Activated CD8-positive, alpha-beta memory T cell treated with anti-CD3 and anti-CD28 coated beads for 4 hours (primary cell): ENCODE results near the gene SMPDL3A.

Experiments
- DNase-seq, 2 donors: peaks; one replicate each; pipeline ENCODE4 v3.0.0-alpha.2; 2020; ENCODE audit warnings: low read depth in 2 of 2

SMPDL3A gene

DNA sequence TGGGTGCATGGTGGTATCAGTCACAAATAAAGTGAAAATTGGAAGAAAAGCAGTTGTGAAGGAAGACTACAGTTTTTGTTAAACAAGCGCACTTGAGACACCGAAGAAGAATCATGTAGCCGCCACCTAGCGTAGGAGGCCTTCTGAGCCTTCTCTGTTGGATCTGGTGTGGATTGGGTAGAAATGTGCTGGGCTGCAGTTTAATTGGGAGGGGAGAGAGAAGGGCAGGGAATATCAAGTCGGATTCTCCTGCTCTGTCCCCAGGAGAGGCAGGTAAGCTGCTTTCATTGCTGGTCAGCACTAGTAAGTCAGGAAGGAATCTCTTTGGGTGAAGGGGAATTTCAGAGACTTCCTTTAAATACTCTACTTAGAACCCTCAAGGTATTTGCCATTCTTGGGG, 10.8 kb upstream of the SMPDL3A start:
- DNase-seq: no peak

- no peak for DNase-seq
These were observed 9.9 kb upstream of the SMPDL3A start for GRCh38 chr6:122778985-122779661.

DNA sequence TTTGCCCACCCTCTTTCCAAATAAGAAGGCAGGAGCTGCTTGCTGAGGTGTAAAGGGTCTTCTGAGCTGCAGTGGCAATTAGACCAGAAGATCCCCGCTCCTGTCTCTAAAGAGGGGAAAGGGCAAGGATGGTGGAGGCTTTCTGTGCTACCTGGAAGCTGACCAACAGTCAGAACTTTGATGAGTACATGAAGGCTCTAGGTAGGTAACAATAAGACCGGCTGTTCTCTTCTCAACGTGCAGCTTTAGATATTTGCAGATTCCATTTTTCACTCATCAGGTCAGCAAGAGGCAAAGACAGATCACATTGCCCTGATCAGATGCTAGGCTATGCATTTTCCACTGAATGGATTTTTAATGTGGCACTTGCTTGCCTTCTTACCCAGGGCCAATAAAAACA, 9.4 kb upstream of the SMPDL3A start, which contains the start of gene FABP7:
FABP7 (plus strand) TSS at position 50 of the 400 bp plus-strand sequence; CDS start at position 129, 79 bp downstream.
- no peak for DNase-seq

- DNase-seq: no peak
These were observed 8.9 kb upstream of the SMPDL3A start for GRCh38 chr6:122780114-122780513.

- DNase-seq: no peak
These were observed 7.3 kb upstream of the SMPDL3A start for GRCh38 chr6:122781716-122782115.

GRCh38 chr6:122783401-122783800, 5.7 kb upstream of the SMPDL3A start:
- no peak for DNase-seq

DNA sequence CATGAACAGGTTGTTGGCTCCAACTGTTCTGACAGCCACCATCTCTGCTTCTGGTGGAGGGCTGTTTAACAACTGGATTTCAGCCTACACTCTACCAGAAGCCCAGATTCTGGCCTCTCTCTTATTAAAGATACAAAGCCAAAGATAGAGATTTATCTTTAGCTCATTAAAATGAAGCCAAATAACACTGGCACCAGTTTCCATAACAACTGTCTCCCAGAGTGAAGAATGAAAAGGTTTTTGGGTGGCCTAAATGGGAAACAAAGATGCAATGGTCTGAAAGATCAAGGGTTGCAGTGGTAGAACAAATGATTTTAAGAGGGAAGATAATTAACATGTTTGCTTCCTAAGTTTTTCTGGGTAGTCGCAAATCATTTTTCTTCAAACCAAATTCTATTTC, 3.2 kb upstream of the SMPDL3A start:
- DNase-seq: no peak

- no peak for DNase-seq
These were observed 1.3 kb upstream of the SMPDL3A start for GRCh38 chr6:122787721-122788120.

- DNase-seq: no peak
These were observed 850 bp upstream of the SMPDL3A start for GRCh38 chr6:122788208-122788607.

DNA sequence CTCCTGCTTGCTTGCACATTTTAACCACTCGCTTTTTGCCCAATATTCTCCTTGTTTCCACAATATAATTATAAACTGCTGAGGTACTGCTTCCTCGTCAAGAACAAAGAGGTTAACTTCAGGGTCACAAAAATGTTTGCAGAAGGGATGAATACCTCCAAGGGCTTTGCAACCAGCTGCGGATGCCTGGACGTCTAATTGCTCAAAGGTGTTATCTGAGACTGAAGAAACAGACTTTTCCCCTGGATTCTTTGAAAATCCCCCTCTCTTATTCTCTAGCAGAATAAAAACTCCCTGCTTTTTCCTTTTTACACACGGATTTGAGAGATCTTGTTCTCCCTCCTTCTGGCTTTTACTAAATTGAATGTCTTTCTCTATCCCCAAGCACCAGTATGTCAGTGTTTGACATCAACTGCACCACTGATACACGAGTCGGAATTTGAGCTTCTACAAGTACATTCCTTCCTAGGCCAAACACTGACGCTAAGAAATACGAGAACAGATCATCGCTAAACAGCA, 336 bp upstream of the SMPDL3A start:
- DNase-seq: no peak

DNA sequence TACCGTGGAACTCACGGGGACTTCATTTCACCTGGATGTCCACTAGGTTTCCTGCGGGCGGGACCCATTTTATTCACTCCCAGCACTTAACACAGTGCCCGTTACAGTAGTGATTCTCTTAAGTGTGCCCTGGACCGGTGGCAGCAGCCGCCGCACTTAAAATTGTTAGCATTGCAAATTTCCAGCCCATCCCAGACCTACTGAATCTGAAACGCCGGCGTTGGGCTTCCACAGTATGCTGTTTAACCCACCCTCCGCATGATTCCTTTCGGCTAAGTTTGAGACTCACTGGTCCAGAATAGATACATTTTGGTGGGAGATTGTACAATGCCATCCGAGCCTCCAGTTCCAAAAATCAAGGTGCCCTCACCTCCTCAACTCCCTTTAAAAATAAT, 967 bp downstream of the SMPDL3A start:
- no peak for DNase-seq

- no peak for DNase-seq
These were observed 1.6 kb downstream of the SMPDL3A start for GRCh38 chr6:122790423-122791309.

GRCh38 chr6:122791310-122791679, 2.2 kb downstream of the SMPDL3A start:
- DNase-seq: no peak

DNA sequence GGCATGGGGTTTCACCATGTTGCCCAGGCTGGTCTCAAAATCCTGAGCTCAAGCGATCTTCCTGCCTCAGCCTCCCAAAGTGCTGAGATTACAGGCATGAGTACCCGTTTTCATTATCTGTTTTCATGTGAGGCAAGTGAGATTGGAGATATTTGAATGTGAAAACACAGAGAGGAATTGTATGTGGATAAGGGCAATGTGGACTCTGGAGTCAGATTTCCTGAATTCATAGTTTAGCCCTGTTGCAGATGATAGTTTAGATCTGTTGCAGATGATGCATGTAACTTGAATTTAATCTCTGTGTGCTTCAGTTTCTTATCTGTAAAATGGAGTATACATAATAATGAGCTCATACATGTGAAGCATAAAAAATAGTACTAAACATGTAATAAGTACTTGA, 3.7 kb downstream of the SMPDL3A start:
- DNase-seq: no peak

GRCh38 chr6:122797537-122797936, 8.5 kb downstream of the SMPDL3A start:
- DNase-seq: no peak

DNA sequence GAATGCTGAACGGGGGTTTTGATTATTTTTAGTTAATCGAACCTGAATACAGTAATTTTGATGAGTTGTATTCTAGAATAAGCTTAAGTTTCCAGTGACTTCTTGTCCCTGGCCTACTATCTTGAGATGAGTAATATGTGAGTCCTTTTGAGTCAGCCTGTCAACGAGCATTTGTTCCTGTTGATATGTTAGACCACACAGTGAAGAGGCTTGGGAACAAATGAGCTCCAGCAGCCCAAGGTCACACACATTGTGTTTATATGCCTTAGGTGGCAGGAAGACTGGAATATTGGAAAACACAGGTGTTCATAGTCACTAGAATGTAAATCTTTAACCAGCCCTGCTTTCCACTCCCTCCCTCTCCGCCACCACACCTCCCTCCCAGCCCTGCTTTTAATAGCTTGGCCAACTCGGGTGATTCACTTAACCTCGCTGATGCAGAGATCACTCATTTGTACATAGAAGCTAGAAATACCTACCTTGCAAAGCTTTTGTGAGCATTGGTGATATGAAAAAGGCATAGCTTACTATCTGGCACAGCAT, 9.1 kb downstream of the SMPDL3A start:
- DNase-seq: no peak

- DNase-seq: no peak
These were observed 10.2 kb downstream of the SMPDL3A start for GRCh38 chr6:122799140-122799745.

- no peak for DNase-seq
These were observed 11.0 kb downstream of the SMPDL3A start for GRCh38 chr6:122799916-122800686.

DNA sequence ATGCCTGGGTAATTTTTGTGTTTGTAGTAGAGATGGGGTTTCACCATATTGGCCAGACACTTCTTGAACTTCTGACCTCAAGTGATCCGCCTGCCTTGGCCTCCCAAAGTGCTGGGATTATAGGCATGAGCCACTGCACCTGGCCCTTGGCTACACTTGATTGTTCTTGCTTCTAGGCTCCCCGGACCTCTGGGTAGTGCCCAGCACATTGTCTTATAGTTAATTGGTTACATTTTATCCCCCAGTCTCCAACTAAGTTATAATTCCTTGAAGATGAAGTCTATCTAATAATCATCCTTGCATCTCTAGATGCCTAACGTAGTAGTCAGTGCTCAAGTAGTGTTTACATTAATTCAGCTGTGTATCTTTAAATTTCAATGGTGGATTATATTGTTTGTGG, 11.8 kb downstream of the SMPDL3A start:
- no peak for DNase-seq

DNA sequence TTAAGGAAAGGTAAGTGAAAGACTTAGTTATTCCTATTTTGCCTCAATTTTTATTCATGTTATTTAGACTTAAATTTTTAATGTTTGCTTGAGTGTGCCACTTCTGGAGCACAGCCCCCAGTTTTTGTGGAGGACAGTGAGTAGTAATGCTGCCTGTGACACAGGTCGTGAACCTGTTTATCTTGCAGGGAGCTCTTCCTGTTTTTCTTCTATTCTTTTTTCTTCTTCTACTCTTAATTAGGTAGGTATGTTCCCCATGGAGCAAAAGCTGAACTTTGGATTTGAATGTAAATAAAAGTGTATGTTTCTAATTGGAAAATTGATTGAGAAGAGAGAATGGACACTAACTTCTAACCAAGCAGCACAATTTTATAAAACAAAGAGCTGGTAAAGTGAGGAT, 12.3 kb downstream of the SMPDL3A start:
- DNase-seq: no peak

- DNase-seq: no peak
These were observed 14.2 kb downstream of the SMPDL3A start for GRCh38 chr6:122803171-122803661.
